Measurements from ENCODE around the gene PCLO. TPM values are rescaled to one million over a fixed set of nuclear protein-coding genes. Genes with fewer than 3 reads are reported as not detected.

PCLO gene
- total RNA-seq, 2 experiments from 2014 or later: not detected

- H3K4me3 Mint-ChIP-seq: no peak overlapping the region
- POLR2A ChIA-PET: no interaction called here
- no peak for TF ChIP-seq CTCF (IDR thresholded peaks at IDR 0.05)
- DNase-seq (no peak), ATAC-seq (no peak)
- no peak overlapping the region for H3K27ac Mint-ChIP-seq
- CTCF ChIA-PET: no interaction called here
- no peaks in the 10 kb centered on the region for H3K36me3 Mint-ChIP-seq (ENCODE audit: low read depth)
- no peaks in the 10 kb centered on the region for H3K27me3 Mint-ChIP-seq
- no peaks in the 10 kb centered on the region for H3K4me1 Mint-ChIP-seq (ENCODE audit: low read depth)
- intact Hi-C loops (cut with micrococcal nuclease): no loop called here
- H3K9me3 Mint-ChIP-seq: peaks cover 3% of the 10 kb centered on the region
Observed at GRCh38 chr7:83077328-83077727, 85.4 kb downstream of the PCLO start.

- TF ChIP-seq CTCF (IDR thresholded peaks at IDR 0.05): no peak
- POLR2A ChIA-PET: no interaction called here
- ATAC-seq: no peak
- no peaks in the 10 kb centered on the region for H3K4me1 Mint-ChIP-seq (ENCODE audit: low read depth)
- H3K36me3 Mint-ChIP-seq (ENCODE audit: low read depth): no peaks in the 10 kb centered on the region
- H3K27ac Mint-ChIP-seq: no peak overlapping the region
- no peak for DNase-seq
- no peak overlapping the region for H3K4me3 Mint-ChIP-seq
- H3K9me3 Mint-ChIP-seq: peaks cover 6% of the 10 kb centered on the region
- intact Hi-C loops (cut with micrococcal nuclease): no loop called here
- CTCF ChIA-PET: no interaction called here
- no peaks in the 10 kb centered on the region for H3K27me3 Mint-ChIP-seq
Observed at GRCh38 chr7:83072576-83073517, 89.8 kb downstream of the PCLO start.

- ATAC-seq (no peak), DNase-seq (no peak)
- no peaks in the 10 kb centered on the region for H3K4me1 Mint-ChIP-seq (ENCODE audit: low read depth)
- H3K9me3 Mint-ChIP-seq: peaks cover 3% of the 10 kb centered on the region
- no peak overlapping the region for H3K27ac Mint-ChIP-seq
- intact Hi-C loops (cut with micrococcal nuclease): no loop called here
- CTCF ChIA-PET: no interaction called here
- H3K4me3 Mint-ChIP-seq: no peak overlapping the region
- POLR2A ChIA-PET: no interaction called here
- H3K27me3 Mint-ChIP-seq: no peaks in the 10 kb centered on the region
- TF ChIP-seq CTCF (IDR thresholded peaks at IDR 0.05): no peak
- no peaks in the 10 kb centered on the region for H3K36me3 Mint-ChIP-seq (ENCODE audit: low read depth)
Observed at GRCh38 chr7:83065714-83066113, 97.0 kb downstream of the PCLO start.

GRCh38 chr7:83060218-83060617, 102.5 kb downstream of the PCLO start:
- Mint-ChIP-seq H3K4me1 (ENCODE audit: low read depth) (no peaks in the 10 kb centered on the region), H3K4me3 (no peak overlapping the region), H3K9me3 (no peaks in the 10 kb centered on the region), H3K27me3 (no peaks in the 10 kb centered on the region), H3K27ac (no peak overlapping the region), H3K36me3 (ENCODE audit: low read depth) (no peaks in the 10 kb centered on the region)
- ChIA-PET CTCF (no interaction called here), POLR2A (no interaction called here)
- intact Hi-C loops (cut with micrococcal nuclease): no loop called here
- no peak for TF ChIP-seq CTCF (IDR thresholded peaks at IDR 0.05)
- DNase-seq (no peak), ATAC-seq (no peak)

GRCh38 chr7:83058667-83059066, 104.0 kb downstream of the PCLO start:
- no peak overlapping the region for H3K27ac Mint-ChIP-seq
- H3K4me1 Mint-ChIP-seq (ENCODE audit: low read depth): no peaks in the 10 kb centered on the region
- ATAC-seq: no peak
- H3K27me3 Mint-ChIP-seq: no peaks in the 10 kb centered on the region
- ChIA-PET CTCF (no interaction called here), POLR2A (no interaction called here)
- H3K36me3 Mint-ChIP-seq (ENCODE audit: low read depth): no peaks in the 10 kb centered on the region
- DNase-seq: no peak
- H3K9me3 Mint-ChIP-seq: no peaks in the 10 kb centered on the region
- intact Hi-C loops (cut with micrococcal nuclease): no loop called here
- H3K4me3 Mint-ChIP-seq: no peak overlapping the region
- no peak for TF ChIP-seq CTCF (IDR thresholded peaks at IDR 0.05)
